T-cell (primary cell): ENCODE results near the gene SOX12. TPM values are rescaled to one million over a fixed set of nuclear protein-coding genes. Genes with fewer than 3 reads are reported as not detected.
A peak's percentile ranks its signal among the peaks of the same experiment; 100 is the strongest.
"Not testable (repeated sequence)": the region's sequence is repeated elsewhere in the genome, so short reads cannot be mapped to it uniquely, and the experiment has no call there.

Experiments used
- ATAC-seq, 4 experiments: fragments of 200-7000 bp in 3 of 4; fragments of 150-1000 bp in 1 of 4; cut with Tn5 transposase; replicated peaks in 1 of 4; 1 replicate in 3 of 4; 2 replicates in 1 of 4; pipeline ENCODE4 v1.10.0; 2021; ENCODE audit warnings: moderate library complexity in 3 of 4, mild to moderate bottlenecking in 2 of 4, moderate number of reproducible peaks in 1 of 4
- CTCF ChIA-PET, 2 donors: fragments of 300-600 bp; sonication (Branson Sonifier 250); formaldehyde crosslinking; loops; one replicate each; lab custom pipeline; 2022; ENCODE audit warnings: antibody characterized with exemption in 2 of 2; lab: Charles Lee
- POLR2A ChIA-PET, 2 donors: fragments of 300-600 bp; sonication (Branson Sonifier 250); formaldehyde crosslinking; loops; one replicate each; lab custom pipeline; 2022; ENCODE audit warnings: antibody characterized with exemption in 2 of 2; lab: Charles Lee
- DNase-seq, 35 experiments: peaks; one replicate each; pipeline versions ENCODE4 v3.0.0 to v3.0.0-alpha.2; 2013 to 2023
- H3K27ac ChIP-seq: one replicate; pipeline ENCODE4 v1.5.1; 2013; ENCODE audit warnings: low read length
- H3K27me3 ChIP-seq, 2 experiments: replicated peaks in 1 of 2; 1 replicate in 1 of 2; 2 replicates in 1 of 2; pipeline versions ENCODE4 v1.6.1 to v1.7.0; 2013; ENCODE audit warnings: low read length in 1 of 2, mixed read lengths in 1 of 2; ENCODE audit not compliant: control insufficient read depth in 2 of 2, insufficient read depth in 2 of 2; ENCODE audit errors: extremely low read depth in 1 of 2
- H3K36me3 ChIP-seq, 2 donors: 1 replicate in 1 of 2; 2 replicates in 1 of 2; pipeline versions ENCODE4 v1.6.1 to v1.7.0; 2013; ENCODE audit warnings: low read length in 1 of 2; ENCODE audit not compliant: control insufficient read depth in 2 of 2, insufficient read depth in 1 of 2; ENCODE audit errors: extremely low read depth in 1 of 2
- H3K4me1 ChIP-seq, 2 experiments: 1 replicate in 1 of 2; 2 replicates in 1 of 2; pipeline versions ENCODE4 v1.6.1 to v1.7.0; 2013; ENCODE audit warnings: low read length in 2 of 2, mixed read lengths in 1 of 2; ENCODE audit not compliant: insufficient read depth in 2 of 2, control insufficient read depth in 1 of 2; ENCODE audit errors: extremely low read depth in 1 of 2
- H3K4me3 ChIP-seq, 2 donors: 1 replicate in 1 of 2; 2 replicates in 1 of 2; pipeline versions ENCODE4 v1.5.1 to v1.7.0; 2013; ENCODE audit warnings: mild to moderate bottlenecking in 2 of 2, low read length in 1 of 2, moderate library complexity in 1 of 2; ENCODE audit not compliant: control insufficient read depth in 1 of 2; ENCODE audit errors: extremely low read depth in 1 of 2
- H3K9me3 ChIP-seq: 2 replicates; pipeline ENCODE4 v1.7.0; 2013
- H3K27ac Mint-ChIP-seq, 2 donors: one replicate each; pipeline ENCODE4 v1.8.0; 2020 to 2021; ENCODE audit warnings: mild to moderate bottlenecking in 2 of 2, mixed read lengths in 2 of 2
- H3K27me3 Mint-ChIP-seq, 2 donors: one replicate each; pipeline ENCODE4 v1.8.0; 2021 to 2022; ENCODE audit warnings: mixed read lengths in 2 of 2
- H3K36me3 Mint-ChIP-seq: one replicate; pipeline ENCODE4 v1.8.0; 2021; ENCODE audit warnings: mixed read lengths
- H3K4me1 Mint-ChIP-seq, 3 donors: one replicate each; pipeline ENCODE4 v1.8.0; 2020 to 2022; ENCODE audit warnings: mixed read lengths in 3 of 3, mild to moderate bottlenecking in 1 of 3
- H3K4me3 Mint-ChIP-seq, 3 donors: one replicate each; pipeline ENCODE4 v1.8.0; 2020 to 2022; ENCODE audit warnings: mild to moderate bottlenecking in 3 of 3, mixed read lengths in 3 of 3, moderate library complexity in 3 of 3
- H3K9me3 Mint-ChIP-seq, 3 donors: one replicate each; pipeline ENCODE4 v1.8.0; 2020 to 2022; ENCODE audit warnings: mixed read lengths in 3 of 3
- WGBS: methylation state at CpG from one replicate; pipeline ENCODE4 v1.1.5; 2013; ENCODE audit warnings: missing lambda C conversion rate; ENCODE audit not compliant: insufficient coverage; 5-methylcytosine and 5-hydroxymethylcytosine counted together
- total RNA-seq, 35 experiments: library from RNA in 6 of 35; stranded (reverse) in 6 of 35; fragments of 120-200 nt in 1 of 35; gene quantifications; one replicate each; pipeline versions ENCODE4 v1.2.1 to v1.2.4 and lab custom pipeline; 2013 to 2026

The SOX12 gene
- total RNA-seq, 5 donors from 2014 or later (not counting 1 experiment from before 2014, with no cell fraction given), result 7.3 to 14.9 (median 11.4) TPM

GRCh38 chr20:354298-354977 lies 29.1 kb downstream of the SOX12 start:
- no peak overlapping the region for H3K27ac Mint-ChIP-seq
- Histone ChIP-seq H3K4me3 (no peak overlapping the region), H3K36me3 (no peaks in the 10 kb centered on the region), H3K27ac (no peak overlapping the region), H3K27me3 (peaks cover 0 to 4% of the 10 kb centered on the region in 2 experiments), H3K9me3 (no peaks in the 10 kb centered on the region), H3K4me1 (peaks cover 0 to 7% of the 10 kb centered on the region in 2 experiments)
- WGBS, result 5% methylated on average over 8 of the region's 14 CpGs
- H3K9me3 Mint-ChIP-seq, result no peaks in the 10 kb centered on the region
- DNase-seq (peak; percentile 54 to 91 (median 73)), ATAC-seq (peak; percentile 97 to 100 (median 98))
- POLR2A ChIA-PET, result no interaction called here
- H3K4me1 Mint-ChIP-seq, result peaks cover 3 to 5% (median 5%) of the 10 kb centered on the region in 3 donors
- H3K4me3 Mint-ChIP-seq, result no peak overlapping the region
- CTCF ChIA-PET, result interaction anchor here (0.5 to 1.9 kb wide), 9 partner anchors 77 to 313 kb away, joined by 3 to 14 read pairs (median 5); partner anchors contain the start of gene CSNK2A1 (in 1 of the 2)
- H3K27me3 Mint-ChIP-seq, result no peaks in the 10 kb centered on the region
- no peaks in the 10 kb centered on the region for H3K36me3 Mint-ChIP-seq

GRCh38 chr20:356154-356553 lies 30.8 kb downstream of the SOX12 start:
- H3K4me1 Mint-ChIP-seq, CTCF ChIA-PET, ATAC-seq, H3K27ac ChIP-seq, H3K9me3 Mint-ChIP-seq, H3K4me3 ChIP-seq, H3K36me3 ChIP-seq, H3K9me3 ChIP-seq, H3K4me1 ChIP-seq, H3K36me3 Mint-ChIP-seq, H3K4me3 Mint-ChIP-seq, H3K27me3 Mint-ChIP-seq, DNase-seq, H3K27ac Mint-ChIP-seq, H3K27me3 ChIP-seq: not testable (repeated sequence)
- POLR2A ChIA-PET, result interaction anchor here in 1 of 2 donors (0.6 kb wide), 1 partner anchor 43 kb away, joined by 4 read pairs; no protein-coding TSS in a partner anchor
- 88% methylated on average over 2 of the region's 2 CpGs for WGBS

GRCh38 chr20:356745-357144 lies 31.4 kb downstream of the SOX12 start:
- Histone ChIP-seq H3K9me3 (no peaks in the 10 kb centered on the region), H3K27me3 (peaks cover 0 to 6% of the 10 kb centered on the region in 2 experiments), H3K36me3 (no peaks in the 10 kb centered on the region), H3K4me1 (peaks cover 0 to 7% of the 10 kb centered on the region in 2 experiments), H3K4me3 (no peak overlapping the region), H3K27ac (no peak overlapping the region)
- H3K27ac Mint-ChIP-seq, result no peak overlapping the region
- DNase-seq, result no peak
- ChIA-PET POLR2A (interaction anchor here in 1 of 2 donors (0.6 kb wide), 1 partner anchor 44 kb away, joined by 4 read pairs; no protein-coding TSS in a partner anchor), CTCF (no interaction called here)
- no peaks in the 10 kb centered on the region for H3K9me3 Mint-ChIP-seq
- no peak for ATAC-seq
- WGBS, result 95% methylated on average over 10 of the region's 10 CpGs
- peaks cover 3 to 5% (median 5%) of the 10 kb centered on the region in 3 donors for H3K4me1 Mint-ChIP-seq
- no peaks in the 10 kb centered on the region for H3K27me3 Mint-ChIP-seq
- H3K36me3 Mint-ChIP-seq, result no peaks in the 10 kb centered on the region
- H3K4me3 Mint-ChIP-seq, result no peak overlapping the region

- H3K27me3 Mint-ChIP-seq, result peaks cover 0 to 4% of the 10 kb centered on the region in 2 donors
- H3K4me3 Mint-ChIP-seq, result no peak overlapping the region
- Histone ChIP-seq H3K4me1 (peaks cover 0 to 12% of the 10 kb centered on the region in 2 experiments), H3K36me3 (no peaks in the 10 kb centered on the region), H3K9me3 (no peaks in the 10 kb centered on the region), H3K27me3 (peaks cover 0 to 2% of the 10 kb centered on the region in 2 experiments), H3K4me3 (no peak overlapping the region), H3K27ac (no peak overlapping the region)
- WGBS, result no CpG with 5 or more reads among the region's 4 CpGs
- ATAC-seq, result no peak
- no peaks in the 10 kb centered on the region for H3K36me3 Mint-ChIP-seq
- ChIA-PET CTCF (no interaction called here), POLR2A (no interaction called here)
- no peaks in the 10 kb centered on the region for H3K9me3 Mint-ChIP-seq
- DNase-seq, result no peak
- H3K4me1 Mint-ChIP-seq, result peaks cover 7 to 12% (median 8%) of the 10 kb centered on the region in 3 donors
- H3K27ac Mint-ChIP-seq, result no peak overlapping the region
Observed at GRCh38 chr20:358891-359555, 33.7 kb downstream of the SOX12 start.

GRCh38 chr20:361561-361960 lies 36.2 kb downstream of the SOX12 start:
- H3K27ac Mint-ChIP-seq, result no peak overlapping the region
- POLR2A ChIA-PET, result no interaction called here

More at GRCh38 chr20:361561-361960, 36.2 kb downstream of the SOX12 start:
- Histone ChIP-seq H3K4me1 (peaks cover 4 to 18% of the 10 kb centered on the region in 2 experiments), H3K27ac (no peak overlapping the region), H3K27me3 (peaks cover 0 to 2% of the 10 kb centered on the region in 2 experiments), H3K4me3 (no peak overlapping the region), H3K36me3 (no peaks in the 10 kb centered on the region), H3K9me3 (no peaks in the 10 kb centered on the region)
- DNase-seq (no peak), ATAC-seq (no peak)
- Mint-ChIP-seq H3K27me3 (peaks cover 0 to 4% of the 10 kb centered on the region in 2 donors), H3K4me1 (peaks cover 27 to 29% (median 29%) of the 10 kb centered on the region in 3 donors), H3K4me3 (no peak overlapping the region), H3K9me3 (no peaks in the 10 kb centered on the region), H3K36me3 (no peaks in the 10 kb centered on the region)
- CTCF ChIA-PET, result interaction anchor here (0.7 to 1.0 kb wide), 3 partner anchors 115 to 307 kb away, joined by 3 to 4 read pairs (median 4); no protein-coding TSS in a partner anchor
- 93% methylated on average over 3 of the region's 8 CpGs for WGBS
